ENCODE measurements around the gene BLNK. TPM values are rescaled to one million over a fixed set of nuclear protein-coding genes. Genes with fewer than 3 reads are reported as not detected.
A peak's percentile ranks its signal among the peaks of the same experiment; 100 is the strongest.

Gene BLNK
- total and polyA plus RNA-seq, 7 donors = 0.15 to 3.7 (median 1.1) TPM

DNA sequence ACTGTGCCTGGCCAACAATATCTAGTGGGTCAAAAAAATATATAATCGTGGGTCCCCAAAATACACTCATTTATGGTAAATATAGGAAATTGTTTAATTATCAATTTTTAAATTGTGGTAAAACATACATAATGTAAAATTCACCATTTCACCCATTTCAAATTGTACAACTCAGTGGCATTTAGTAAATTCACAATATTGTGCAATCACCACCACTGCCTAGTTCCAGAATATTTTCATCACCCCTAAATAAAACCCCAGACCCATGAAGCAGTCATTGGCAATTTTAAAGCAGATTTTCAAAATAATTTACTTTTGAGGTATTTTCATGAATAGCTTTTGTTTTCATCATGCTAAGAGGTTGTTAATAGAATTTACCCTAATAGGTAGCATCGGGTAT, 10.2 kb downstream of the BLNK start:
- no peaks in the 10 kb centered on the region for H3K9me3 ChIP-seq
- DNase-seq (no peak), ATAC-seq (no peak)
- intact Hi-C loops (cut with DNase I) = no loop called here
- no peak overlapping the region for H3K27ac ChIP-seq
- no peaks in the 10 kb centered on the region for H3K27me3 ChIP-seq (ENCODE audit: insufficient read depth in 3 of 3, low read length in 2 of 3)
- WGBS, 3 donors = 90 to 91% (median 90%) methylated on average over 2 of the region's 2 CpGs
- no peak overlapping the region for H3K4me3 ChIP-seq
- H3K36me3 ChIP-seq (ENCODE audit: insufficient read depth in 1 of 2, low read depth in 1 of 2) = no peaks in the 10 kb centered on the region
- TF ChIP-seq, protein P1, sequence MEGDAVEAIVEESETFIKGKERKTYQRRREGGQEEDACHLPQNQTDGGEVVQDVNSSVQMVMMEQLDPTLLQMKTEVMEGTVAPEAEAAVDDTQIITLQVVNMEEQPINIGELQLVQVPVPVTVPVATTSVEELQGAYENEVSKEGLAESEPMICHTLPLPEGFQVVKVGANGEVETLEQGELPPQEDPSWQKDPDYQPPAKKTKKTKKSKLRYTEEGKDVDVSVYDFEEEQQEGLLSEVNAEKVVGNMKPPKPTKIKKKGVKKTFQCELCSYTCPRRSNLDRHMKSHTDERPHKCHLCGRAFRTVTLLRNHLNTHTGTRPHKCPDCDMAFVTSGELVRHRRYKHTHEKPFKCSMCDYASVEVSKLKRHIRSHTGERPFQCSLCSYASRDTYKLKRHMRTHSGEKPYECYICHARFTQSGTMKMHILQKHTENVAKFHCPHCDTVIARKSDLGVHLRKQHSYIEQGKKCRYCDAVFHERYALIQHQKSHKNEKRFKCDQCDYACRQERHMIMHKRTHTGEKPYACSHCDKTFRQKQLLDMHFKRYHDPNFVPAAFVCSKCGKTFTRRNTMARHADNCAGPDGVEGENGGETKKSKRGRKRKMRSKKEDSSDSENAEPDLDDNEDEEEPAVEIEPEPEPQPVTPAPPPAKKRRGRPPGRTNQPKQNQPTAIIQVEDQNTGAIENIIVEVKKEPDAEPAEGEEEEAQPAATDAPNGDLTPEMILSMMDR (IDR thresholded peaks at IDR 0.05) = no peak
- no peaks in the 10 kb centered on the region for H3K4me1 ChIP-seq

DNA sequence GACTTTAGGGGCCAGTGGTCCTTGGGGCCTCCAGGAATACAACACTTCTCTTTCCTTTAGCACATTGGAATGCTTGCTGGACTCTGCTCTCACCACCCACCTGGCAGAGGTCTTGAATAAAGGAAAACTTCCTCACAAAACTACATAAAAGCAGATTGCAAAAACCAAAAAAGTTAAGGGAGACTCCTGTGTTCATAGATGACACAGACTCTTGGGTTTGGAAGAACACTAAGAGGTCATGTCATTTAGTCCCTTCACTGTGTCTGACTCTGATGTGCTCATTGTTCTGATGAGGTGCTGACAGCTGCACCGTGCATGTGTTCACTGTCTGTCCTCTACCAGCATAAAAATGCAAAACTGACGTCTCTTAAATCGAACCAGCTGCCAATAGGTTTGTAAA, 11.4 kb downstream of the BLNK start:
- no peak overlapping the region for H3K27ac ChIP-seq
- DNase-seq (no peak), ATAC-seq (peak in 3 of 4 donors; percentile 64 to 90 (median 73))
- WGBS, 3 donors = 24 to 34% (median 29%) methylated on average over 3 of the region's 3 CpGs
- H3K9me3 ChIP-seq = no peaks in the 10 kb centered on the region
- H3K27me3 ChIP-seq (ENCODE audit: insufficient read depth in 3 of 3, low read length in 2 of 3) = no peaks in the 10 kb centered on the region
- no peaks in the 10 kb centered on the region for H3K36me3 ChIP-seq (ENCODE audit: insufficient read depth in 1 of 2, low read depth in 1 of 2)
- intact Hi-C loops (cut with DNase I) = no loop called here
- H3K4me1 ChIP-seq = no peaks in the 10 kb centered on the region
- no peak overlapping the region for H3K4me3 ChIP-seq
- TF ChIP-seq, protein P1 (IDR thresholded peaks at IDR 0.05) = no peak

DNA sequence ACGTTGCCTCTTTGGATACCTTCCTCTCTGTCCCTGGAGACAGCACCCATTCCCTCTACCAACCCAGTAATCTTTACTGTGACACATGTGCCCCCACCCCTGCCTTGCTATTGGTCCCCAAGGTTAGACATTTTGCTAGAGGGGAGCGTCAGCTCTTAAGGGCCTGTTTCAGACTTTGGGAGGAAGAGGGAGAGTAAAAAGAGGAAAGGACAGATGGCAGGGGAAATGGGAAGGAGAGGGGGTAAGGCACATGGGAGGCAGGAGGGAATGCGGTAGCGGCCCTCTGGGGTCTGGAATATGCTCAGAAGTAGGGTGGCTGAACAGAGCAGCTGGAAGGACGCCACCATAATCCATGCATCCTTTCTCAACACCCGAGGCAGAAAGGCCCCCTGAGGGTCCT, 12.2 kb downstream of the BLNK start:
- no peaks in the 10 kb centered on the region for H3K4me1 ChIP-seq
- ATAC-seq = no peak
- no peaks in the 10 kb centered on the region for H3K9me3 ChIP-seq
- TF ChIP-seq, protein P1 (IDR thresholded peaks at IDR 0.05) = no peak
- WGBS, 3 donors = 57 to 66% (median 66%) methylated on average over 6 of the region's 6 CpGs
- no peak for DNase-seq
- no peak overlapping the region for H3K4me3 ChIP-seq
- intact Hi-C loops (cut with DNase I) = no loop called here
- no peak overlapping the region for H3K27ac ChIP-seq
- H3K36me3 ChIP-seq (ENCODE audit: insufficient read depth in 1 of 2, low read depth in 1 of 2) = no peaks in the 10 kb centered on the region
- H3K27me3 ChIP-seq (ENCODE audit: insufficient read depth in 3 of 3, low read length in 2 of 3) = no peaks in the 10 kb centered on the region

DNA sequence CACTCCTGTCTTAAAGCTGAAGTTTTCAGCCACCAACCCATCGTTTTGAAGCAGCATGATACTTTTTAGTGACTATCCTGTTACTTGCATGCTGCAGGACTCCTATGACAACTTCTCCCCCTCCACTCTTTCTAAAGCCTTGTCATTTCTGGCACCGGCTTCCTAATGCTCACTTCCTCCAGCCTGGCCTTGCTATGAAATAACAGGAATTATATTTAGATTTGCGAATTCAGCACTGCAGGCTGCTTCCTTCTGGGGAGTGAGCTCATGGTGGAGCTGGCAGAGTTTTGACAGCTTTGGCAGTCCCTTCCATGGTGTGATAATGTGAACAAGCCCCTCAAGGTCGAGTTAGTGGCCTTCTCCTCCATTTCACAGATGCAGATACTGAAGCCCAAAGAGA, 13.4 kb downstream of the BLNK start:
- DNase-seq = peak in 1 of 2 donors; percentile 22
- no peaks in the 10 kb centered on the region for H3K9me3 ChIP-seq
- peak; percentile 58 to 75 (median 62) for ATAC-seq
- no peaks in the 10 kb centered on the region for H3K4me1 ChIP-seq
- H3K27ac ChIP-seq = no peak overlapping the region
- H3K27me3 ChIP-seq (ENCODE audit: insufficient read depth in 3 of 3, low read length in 2 of 3) = no peaks in the 10 kb centered on the region
- H3K4me3 ChIP-seq = no peak overlapping the region
- intact Hi-C loops (cut with DNase I) = no loop called here
- WGBS, 3 donors = 25 to 48% (median 42%) methylated on average over 4 of the region's 4 CpGs
- no peaks in the 10 kb centered on the region for H3K36me3 ChIP-seq (ENCODE audit: insufficient read depth in 1 of 2, low read depth in 1 of 2)
- TF ChIP-seq, protein P1 (IDR thresholded peaks at IDR 0.05) = no peak

DNA sequence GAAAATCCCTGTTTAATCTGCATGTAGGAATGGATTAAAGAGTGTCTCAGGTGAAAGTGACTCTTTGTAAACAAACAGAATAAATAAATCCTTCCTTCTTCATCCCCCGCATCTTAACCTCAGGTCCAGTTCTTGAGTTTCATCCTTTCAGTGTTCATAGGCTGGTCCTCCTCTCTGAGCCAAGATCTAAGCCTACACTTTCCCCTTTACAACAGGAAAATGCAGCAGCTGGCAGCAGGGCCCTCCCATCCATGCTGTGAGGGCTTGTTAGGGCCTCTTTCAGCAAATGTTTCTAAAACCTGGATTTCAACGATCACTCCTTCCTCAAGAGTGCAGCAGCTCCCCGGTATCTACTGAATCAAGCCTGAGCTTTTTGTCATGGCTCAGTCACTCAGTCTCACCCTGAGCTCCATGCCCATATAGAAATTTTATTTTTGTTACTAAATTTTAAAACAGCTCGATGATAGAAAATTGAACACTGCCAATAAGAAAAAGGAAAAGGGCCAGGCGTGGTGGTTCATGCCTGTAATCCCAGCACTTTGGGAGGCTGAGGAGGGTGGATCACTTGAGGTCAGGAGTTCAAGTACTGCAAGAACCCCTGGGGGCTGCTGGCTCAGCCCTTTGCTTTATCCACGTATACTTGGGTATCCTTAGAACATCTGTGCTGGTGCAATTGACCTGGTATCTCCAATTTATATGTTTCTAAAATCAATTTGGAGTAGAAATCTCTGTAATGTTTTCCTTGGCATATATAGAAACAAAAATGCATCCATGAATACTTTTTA, 15.6 kb downstream of the BLNK start:
- TF ChIP-seq, protein P1 (IDR thresholded peaks at IDR 0.05) = no peak
- Histone ChIP-seq H3K4me1 (no peaks in the 10 kb centered on the region), H3K27ac (no peak overlapping the region), H3K36me3 (ENCODE audit: insufficient read depth in 1 of 2, low read depth in 1 of 2) (no peaks in the 10 kb centered on the region), H3K27me3 (ENCODE audit: insufficient read depth in 3 of 3, low read length in 2 of 3) (no peaks in the 10 kb centered on the region), H3K4me3 (no peak overlapping the region), H3K9me3 (no peaks in the 10 kb centered on the region)
- WGBS, 3 donors = 50 to 62% (median 51%) methylated on average over 6 of the region's 6 CpGs
- intact Hi-C loops (cut with DNase I) = no loop called here
- no peak for ATAC-seq
- DNase-seq = no peak

All from psoas muscle (tissue), 8 donors.